Right renal pelvis (tissue), 4 donors: ENCODE measurements around the gene ACOT6. TPM values are rescaled to one million over a fixed set of nuclear protein-coding genes. Genes with fewer than 3 reads are reported as not detected.
"Not testable (repeated sequence)": the region's sequence is repeated elsewhere in the genome, so short reads cannot be mapped to it uniquely, and the experiment has no call there.

Experiments used
- DNase-seq, 4 donors: peaks; one replicate each; pipeline ENCODE4 v3.0.0-alpha.2; 2013; ENCODE audit warnings: low read depth in 4 of 4, low spot score in 3 of 4, missing footprints in 1 of 4
- polyA plus RNA-seq, 4 donors: library from polyadenylated mRNA; unstranded; fragments of 120-200 nt; gene quantifications; one replicate each; pipeline ENCODE4 v1.2.1, GENCODE V29; 2013; ENCODE audit not compliant: insufficient read length in 4 of 4

Gene ACOT6
- polyA plus RNA-seq, 4 donors: 0.30 TPM; not detected in 3

DNA sequence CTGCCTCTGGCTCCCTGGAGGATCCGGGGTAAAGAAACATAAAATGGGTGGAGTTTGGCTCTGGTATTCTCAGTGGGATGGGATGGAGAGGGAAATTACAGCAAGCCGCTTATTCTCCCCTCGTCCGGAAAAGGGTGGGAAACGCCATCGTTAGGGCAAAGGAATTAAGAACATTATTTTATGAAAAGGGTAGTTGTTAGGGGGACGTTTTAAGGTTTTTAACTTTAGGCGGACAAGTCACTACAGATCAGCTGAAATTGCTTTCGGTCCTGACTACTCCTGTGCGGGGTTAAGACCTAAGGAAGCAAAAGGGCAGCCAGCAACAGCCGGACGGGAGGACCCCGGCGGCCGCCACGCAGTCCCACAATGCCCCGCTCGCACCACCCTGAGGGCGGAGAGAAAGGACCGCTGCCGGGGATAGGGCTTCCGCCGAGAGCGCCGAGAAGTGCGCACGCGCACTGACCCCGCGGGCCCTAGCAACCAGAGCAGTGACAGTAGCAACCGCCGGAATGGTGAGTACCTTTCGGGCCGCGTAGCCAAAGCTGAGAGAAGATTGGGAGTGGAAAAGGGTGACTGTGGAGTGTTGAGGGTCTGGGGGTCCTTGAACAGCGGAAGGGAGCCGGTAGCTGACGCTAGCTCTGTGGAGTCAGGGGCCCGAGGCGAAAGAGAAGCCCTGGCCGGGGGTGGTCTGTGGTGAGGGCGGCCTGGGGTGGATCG, 32.4 kb downstream of the ACOT6 start, which contains the start of gene DNAL1:
TSS of gene DNAL1 (plus strand) at position 456 of the 717 bp plus-strand sequence. CDS start at position 510, 54 bp downstream.
- DNase-seq: peak; percentile 83 to 87 (median 85)

- DNase-seq: no peak
These were observed 32.9 kb downstream of the ACOT6 start for GRCh38 chr14:73645248-73645610.

- DNase-seq: no peak
These were observed 38.7 kb downstream of the ACOT6 start for GRCh38 chr14:73651005-73651404.

GRCh38 chr14:73655851-73656250, 43.5 kb downstream of the ACOT6 start:
- DNase-seq: no peak

DNA sequence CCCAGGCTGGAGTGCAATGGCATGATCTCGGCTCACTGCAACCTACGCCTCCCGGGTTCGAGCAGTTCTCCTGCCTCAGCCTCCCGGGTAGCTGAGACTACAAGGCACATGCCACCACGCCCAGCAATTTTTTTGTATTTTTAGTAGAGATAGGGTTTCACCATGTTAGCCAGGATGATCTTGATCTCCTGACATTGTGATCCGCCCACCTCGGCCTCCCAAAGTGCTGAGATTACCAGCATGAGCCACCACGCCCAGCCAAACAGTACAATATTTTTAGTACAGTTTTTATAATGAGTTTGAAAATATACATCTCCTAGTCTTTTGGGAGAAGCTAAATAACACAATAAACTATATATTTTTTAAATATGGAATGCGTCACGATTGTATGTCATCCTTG, 46.9 kb downstream of the ACOT6 start:
- not testable (repeated sequence) for DNase-seq

DNA sequence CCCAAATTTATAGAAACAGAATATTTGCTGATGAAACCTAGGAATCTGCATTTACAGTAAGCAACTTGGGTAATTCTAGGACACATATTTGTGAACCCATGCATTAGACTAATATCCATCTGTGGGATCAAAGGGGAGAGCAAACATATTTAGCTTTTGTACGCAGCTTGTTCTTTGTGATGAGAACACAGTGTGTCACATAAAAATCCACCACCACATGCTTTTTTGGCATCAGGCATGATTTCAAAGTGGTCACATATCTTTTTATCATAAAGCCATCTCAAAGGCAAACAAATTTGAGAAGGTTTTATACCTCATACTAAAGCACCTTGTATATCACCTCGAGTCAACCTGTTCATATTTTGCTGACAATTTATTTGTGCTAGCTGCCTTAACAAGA, 48.2 kb downstream of the ACOT6 start:
- no peak for DNase-seq

- no peak for DNase-seq
These were observed 49.6 kb downstream of the ACOT6 start for GRCh38 chr14:73661872-73662271.

DNA sequence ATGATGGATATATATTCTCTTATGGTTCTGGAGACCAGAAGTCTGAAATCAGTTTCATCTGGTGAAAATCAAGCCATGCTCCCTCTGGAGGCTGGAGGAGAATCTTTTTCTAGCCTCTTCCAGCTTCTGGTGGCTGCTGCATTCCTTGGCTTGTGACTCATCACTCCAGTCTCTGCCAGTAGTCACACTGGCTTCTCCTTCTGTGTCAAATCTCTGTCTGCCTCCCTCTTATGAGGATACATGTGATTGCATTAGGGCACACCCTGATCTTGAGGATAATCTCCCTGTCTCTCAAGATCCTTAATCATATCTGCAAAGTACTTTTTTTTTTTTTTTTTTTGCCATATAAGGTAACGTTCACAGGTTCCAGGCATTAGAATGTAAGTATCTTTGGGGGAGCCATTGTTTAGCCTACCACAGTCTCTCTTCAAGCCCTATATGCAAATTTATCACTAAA, 50.2 kb downstream of the ACOT6 start:
- DNase-seq: no peak

- DNase-seq: no peak
These were observed 51.4 kb downstream of the ACOT6 start for GRCh38 chr14:73663548-73664212.

GRCh38 chr14:73665130-73665529, 52.8 kb downstream of the ACOT6 start:
- no peak for DNase-seq

DNA sequence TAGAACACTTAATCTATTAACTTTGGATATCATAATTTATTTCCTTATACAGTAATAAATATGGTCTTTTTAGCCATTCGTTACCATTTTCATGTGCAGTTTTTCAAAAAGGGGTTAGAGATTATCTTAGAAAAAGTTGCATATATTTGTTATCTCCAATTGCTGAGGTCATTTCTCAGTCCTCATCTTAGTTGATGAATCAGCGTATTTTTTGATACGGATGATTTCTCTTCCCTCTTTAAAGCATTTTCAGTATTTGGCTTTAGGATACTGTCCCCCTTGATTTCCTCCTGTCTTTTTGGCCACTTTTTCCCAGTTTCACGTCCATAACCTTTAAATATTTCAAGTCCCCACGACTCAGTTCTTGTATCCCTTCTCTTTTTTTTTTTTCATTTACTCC, 54.3 kb downstream of the ACOT6 start:
- no peak for DNase-seq

DNA sequence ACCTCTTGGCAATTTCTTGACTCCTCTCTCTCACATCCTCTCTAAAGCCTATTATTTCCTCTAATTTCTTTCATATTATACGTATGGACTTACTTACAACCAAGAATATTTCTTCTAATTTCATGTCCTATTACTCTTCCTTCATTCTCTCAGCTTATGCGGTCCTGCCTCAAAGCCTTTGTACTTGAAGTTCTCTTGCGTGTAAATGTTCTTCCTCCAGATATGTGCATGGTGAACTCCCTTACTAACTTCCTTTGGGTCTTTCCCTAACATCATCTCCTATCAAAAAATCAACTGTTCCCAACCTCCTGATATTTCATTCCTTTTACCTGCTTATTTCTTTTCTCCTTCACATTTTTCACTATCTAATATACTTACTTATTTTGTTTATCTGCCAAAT, 55.5 kb downstream of the ACOT6 start:
- DNase-seq: no peak

Other genes with a start within 250 kb of the ACOT6 start
- 10 to 100 TPM; 76.7 to 99.4 (median 81.0) TPM for gene NUMB, start 154.0 kb upstream of the ACOT6 start, polyA plus RNA-seq
- 10 to 100 TPM; 10.2 to 11.7 (median 11.0) TPM for gene RIOX1, start 121.6 kb upstream of the ACOT6 start, polyA plus RNA-seq
- gene ACOT1, start 75.4 kb upstream of the ACOT6 start, polyA plus RNA-seq: 10 to 100 TPM in 2 of 4 donors, 1 to 10 TPM in 2; 6.3 to 13.1 (median 11.0) TPM
- gene HEATR4, start 53.6 kb upstream of the ACOT6 start, polyA plus RNA-seq: 1 to 10 TPM in 2 of 4 donors, under 1 TPM in 2; 0.75 to 2.1 (median 1.5) TPM
- gene ACOT2, start 43.3 kb upstream of the ACOT6 start, polyA plus RNA-seq: 10 to 100 TPM; 56.2 to 74.6 (median 62.2) TPM
- 1 to 10 TPM; 3.3 to 4.3 (median 3.6) TPM for gene ACOT4, start 20.6 kb upstream of the ACOT6 start, polyA plus RNA-seq
- 10 to 100 TPM; 18.9 to 28.4 (median 25.1) TPM for gene DNAL1, start 32.5 kb downstream of the ACOT6 start, polyA plus RNA-seq
- gene PNMA1, start 101.9 kb downstream of the ACOT6 start, polyA plus RNA-seq: 100 to 1,000 TPM in 2 of 4 donors, 10 to 100 TPM in 2; 94.8 to 101 (median 98.2) TPM
- 10 to 100 TPM; 23.1 to 34.0 (median 30.2) TPM for gene PTGR2, start 239.3 kb downstream of the ACOT6 start, polyA plus RNA-seq